Vagina (tissue), 2 donors: ENCODE data around the gene RFX2.

Experiments used
- CTCF ChIP-seq, 3 experiments: fragments of 450-650 bp in 2 of 3; fragments of 200-600 bp in 1 of 3; sonication (generic) in 1 of 3; IDR thresholded peaks; one replicate each; pipeline ENCODE4 v1.5.1; 2017 to 2019; ENCODE audit warnings: antibody characterized with exemption in 3 of 3, mild to moderate bottlenecking in 2 of 3, moderate library complexity in 2 of 3
- POLR2A ChIP-seq, 2 donors: fragments of 450-650 bp; IDR thresholded peaks; one replicate each; pipeline ENCODE4 v1.6.1; 2017; ENCODE audit warnings: antibody characterized with exemption in 2 of 2, mild to moderate bottlenecking in 2 of 2, moderate library complexity in 2 of 2
- POLR2AphosphoS5 ChIP-seq, 2 donors: sonication (generic); formaldehyde crosslinking; IDR thresholded peaks; one replicate each; pipeline ENCODE4 v1.9.0; 2017; ENCODE audit warnings: antibody characterized with exemption in 2 of 2, mild to moderate bottlenecking in 2 of 2, low read depth in 1 of 2; ENCODE audit not compliant: insufficient read depth in 1 of 2

- TF ChIP-seq CTCF (IDR thresholded peaks at IDR 0.05): no peak
- TF ChIP-seq POLR2A (IDR thresholded peaks at IDR 0.05): no peak
- TF ChIP-seq POLR2AphosphoS5 (IDR thresholded peaks at IDR 0.05; ENCODE audit: insufficient read depth in 1 of 2, low read depth in 1 of 2): no peak
Observed at GRCh38 chr19:5999693-6000092, 110.6 kb downstream of the RFX2 start.
